ENCODE measurements around the gene SERPINA3.

DNA sequence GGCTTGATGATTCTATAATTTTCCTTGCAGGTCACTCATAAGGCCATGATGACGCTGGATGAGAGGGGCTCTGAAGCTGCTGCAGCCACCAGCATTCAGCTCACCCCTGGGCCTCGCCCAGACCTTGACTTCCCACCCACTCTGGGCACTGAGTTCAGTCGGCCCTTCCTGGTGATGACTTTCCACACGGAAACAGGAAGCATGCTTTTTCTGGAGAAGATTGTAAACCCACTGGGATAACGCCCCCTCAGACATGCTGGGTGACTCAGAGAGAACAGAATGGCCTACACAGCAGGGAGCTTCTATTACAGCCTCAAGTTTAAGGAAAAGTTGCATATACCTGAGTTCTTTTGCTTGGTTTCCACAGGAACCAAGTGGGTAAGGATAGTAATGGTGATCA, 34.3 kb downstream of the SERPINA3 start:
- TF ChIP-seq, protein P1, sequence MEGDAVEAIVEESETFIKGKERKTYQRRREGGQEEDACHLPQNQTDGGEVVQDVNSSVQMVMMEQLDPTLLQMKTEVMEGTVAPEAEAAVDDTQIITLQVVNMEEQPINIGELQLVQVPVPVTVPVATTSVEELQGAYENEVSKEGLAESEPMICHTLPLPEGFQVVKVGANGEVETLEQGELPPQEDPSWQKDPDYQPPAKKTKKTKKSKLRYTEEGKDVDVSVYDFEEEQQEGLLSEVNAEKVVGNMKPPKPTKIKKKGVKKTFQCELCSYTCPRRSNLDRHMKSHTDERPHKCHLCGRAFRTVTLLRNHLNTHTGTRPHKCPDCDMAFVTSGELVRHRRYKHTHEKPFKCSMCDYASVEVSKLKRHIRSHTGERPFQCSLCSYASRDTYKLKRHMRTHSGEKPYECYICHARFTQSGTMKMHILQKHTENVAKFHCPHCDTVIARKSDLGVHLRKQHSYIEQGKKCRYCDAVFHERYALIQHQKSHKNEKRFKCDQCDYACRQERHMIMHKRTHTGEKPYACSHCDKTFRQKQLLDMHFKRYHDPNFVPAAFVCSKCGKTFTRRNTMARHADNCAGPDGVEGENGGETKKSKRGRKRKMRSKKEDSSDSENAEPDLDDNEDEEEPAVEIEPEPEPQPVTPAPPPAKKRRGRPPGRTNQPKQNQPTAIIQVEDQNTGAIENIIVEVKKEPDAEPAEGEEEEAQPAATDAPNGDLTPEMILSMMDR (optimal IDR thresholded peaks at IDR 0.05 in 1 of 3, IDR thresholded peaks at IDR 0.05 in 1 of 3, conservative IDR thresholded peaks at IDR 0.05 in 1 of 3; ENCODE audit: extremely low read depth in 1 of 3, insufficient read depth in 2 of 3, low read length in 3 of 3) = no peak
- no peak for TF ChIP-seq EZH2 (IDR thresholded peaks at IDR 0.05; ENCODE audit: low read length)
